HG03280 (cell line): ENCODE results near the gene SPA17.

ENCODE experiments used
- ATAC-seq: cut with Tn5 transposase; IDR thresholded peaks from one replicate; pipeline ENCODE4 v1.9.1; 2021; ENCODE audit warnings: mild to moderate bottlenecking, moderate library complexity; ENCODE audit not compliant: unreplicated experiment

The SPA17 gene

DNA sequence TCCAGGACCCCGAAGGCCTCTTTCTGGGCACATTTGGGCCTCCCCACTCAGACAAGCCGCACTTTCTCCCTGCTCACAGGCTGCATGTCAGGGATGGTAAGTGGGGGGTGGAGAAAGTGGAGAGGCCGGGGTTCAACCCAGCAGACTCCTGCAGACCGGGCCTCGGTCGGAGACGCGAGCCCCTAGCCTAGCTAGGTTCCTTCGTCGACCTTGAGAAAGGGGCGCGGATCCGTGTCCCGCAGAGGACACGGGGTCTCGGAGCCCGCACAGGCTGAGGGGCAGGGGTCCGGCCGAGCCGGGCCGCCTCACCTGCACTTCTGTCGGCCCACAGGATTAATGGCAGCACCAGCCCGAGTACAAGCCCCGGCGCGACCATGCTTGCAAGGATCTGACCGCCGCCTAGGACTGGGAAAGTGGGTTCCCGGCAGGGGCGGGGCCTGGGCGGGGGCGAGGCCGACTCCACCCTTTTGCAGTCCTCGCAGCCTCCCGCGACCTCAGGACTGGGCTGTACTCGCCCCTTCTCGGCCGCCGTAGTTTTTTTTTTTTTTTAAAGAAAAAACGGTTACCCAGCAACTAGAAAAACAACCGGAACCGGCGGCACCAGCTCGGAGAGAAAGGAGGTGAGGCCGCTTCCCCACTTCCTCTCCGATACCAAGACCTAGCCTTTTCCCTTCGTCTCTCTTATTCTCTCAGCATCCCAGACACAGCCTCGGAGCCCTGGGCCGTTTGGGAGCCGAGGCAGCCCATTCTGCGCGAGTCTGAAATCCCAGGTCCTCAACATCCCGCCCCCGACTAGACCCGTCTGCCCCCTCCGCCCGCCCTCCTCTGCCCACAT is at the start of gene SPA17, which contains the start of gene SIAE:
SPA17 (plus strand) TSS at position 572 of the 835 bp plus-strand sequence. CDS start 1,361 bp downstream, outside the sequence.
SIAE (minus strand) TSS at position 407 of the 835 bp plus-strand sequence; CDS start at position 376, 31 bp downstream.
- peak; percentile 87 for ATAC-seq

DNA sequence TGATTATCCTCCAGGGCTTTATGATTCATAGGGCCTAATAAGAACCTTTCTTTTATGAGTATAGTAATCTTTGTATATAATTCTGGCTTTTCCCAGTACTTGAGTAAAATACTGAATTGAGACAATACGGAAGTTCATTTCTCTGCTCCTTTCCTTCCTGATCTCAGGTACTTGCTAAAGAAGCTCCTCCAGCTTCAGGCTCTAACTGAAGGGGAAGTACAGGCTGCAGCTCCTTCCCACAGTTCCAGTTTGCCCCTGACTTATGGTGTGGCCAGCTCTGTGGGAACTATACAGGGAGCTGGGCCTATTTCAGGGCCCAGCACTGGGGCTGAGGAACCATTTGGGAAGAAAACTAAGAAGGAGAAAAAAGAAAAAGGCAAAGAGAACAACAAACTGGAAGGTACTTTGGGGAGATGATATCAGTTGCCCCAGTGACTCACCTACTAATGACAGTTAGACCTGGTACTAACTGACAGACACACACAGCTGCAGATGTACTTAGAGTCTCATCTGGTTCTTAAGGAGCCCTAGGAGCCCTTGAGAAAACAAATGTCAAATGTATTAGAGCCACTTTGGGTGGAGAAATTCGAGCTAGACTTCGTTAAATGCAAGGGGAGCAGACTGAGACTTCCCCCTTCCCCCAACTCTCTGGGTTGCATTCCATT is 48.1 kb upstream of the SPA17 start:
- no peak for ATAC-seq

DNA sequence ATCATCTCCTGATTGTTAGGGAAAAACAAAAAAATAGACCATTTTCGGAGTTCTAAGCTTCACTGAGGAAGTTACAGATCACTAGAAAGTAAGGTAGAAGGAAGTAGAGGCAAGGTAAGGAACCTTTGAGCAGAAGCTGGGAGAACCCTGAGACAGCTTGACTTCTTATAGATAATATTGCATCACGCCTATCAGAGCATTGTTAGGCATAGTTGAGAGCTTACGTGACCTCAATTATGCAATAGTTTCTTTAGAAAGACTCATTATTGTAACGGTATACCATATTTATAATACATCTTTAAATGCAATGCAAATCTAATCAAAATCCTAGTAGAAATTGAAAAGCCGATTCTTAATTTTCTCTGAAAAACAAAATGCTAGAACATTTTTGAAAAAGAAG is 46.2 kb upstream of the SPA17 start:
- ATAC-seq = no peak

DNA sequence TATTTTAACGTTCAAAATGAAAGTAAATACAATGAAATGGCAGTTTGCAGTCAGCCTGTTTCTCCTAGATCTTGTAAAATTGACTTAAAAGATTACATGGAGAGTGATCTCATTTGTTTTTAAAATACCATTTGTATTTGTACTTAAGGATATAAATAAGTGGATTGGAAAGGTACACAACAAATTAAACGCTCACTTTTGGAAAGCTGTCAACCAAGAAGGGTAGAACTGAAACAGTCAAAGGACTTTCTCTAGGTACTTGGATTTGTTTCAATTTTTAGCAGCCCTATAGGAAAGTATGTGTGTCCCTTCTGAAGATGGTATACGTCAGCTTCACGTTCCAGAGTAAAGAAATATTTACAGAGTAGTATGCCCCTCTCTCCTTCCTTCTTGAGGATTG is 43.7 kb upstream of the SPA17 start:
- ATAC-seq = no peak

DNA sequence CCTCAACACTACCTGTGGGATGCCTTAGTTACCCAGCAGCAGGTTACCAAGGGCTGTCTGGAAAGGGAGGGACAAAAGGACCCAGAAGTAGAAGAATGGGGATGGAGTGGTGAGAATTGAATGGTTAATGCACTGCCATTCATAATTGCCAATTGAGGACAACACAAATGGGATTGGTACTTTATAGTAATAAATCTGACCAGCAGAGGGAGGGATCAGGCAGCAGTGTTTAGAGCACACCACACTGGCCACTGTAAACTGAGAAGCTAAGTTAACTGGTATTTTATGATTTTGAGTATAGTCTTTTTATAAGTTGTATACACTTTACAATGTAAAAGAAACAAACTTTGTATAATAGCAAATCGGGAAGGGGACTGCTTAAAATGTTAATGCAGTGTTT is 40.3 kb upstream of the SPA17 start:
- no peak for ATAC-seq

DNA sequence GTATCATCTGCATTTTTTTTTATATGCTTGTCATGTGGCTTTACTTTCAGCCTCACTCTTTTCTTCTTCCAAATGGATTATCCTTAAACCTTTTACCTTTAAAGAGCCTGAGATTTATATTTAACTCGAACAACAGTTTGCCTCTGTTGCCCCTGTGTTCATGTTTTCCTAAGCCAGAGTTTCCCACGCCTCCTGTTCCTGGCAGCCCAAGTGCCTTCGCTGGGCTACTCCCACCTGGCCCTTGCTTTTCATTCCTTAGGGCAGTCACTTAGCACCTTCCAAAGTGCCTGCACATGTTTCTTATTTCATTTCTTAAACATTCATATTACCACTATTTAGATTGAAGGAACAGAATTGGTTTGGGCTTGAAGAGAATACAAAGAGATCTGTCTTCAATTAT is 37.8 kb upstream of the SPA17 start:
- ATAC-seq = no peak

DNA sequence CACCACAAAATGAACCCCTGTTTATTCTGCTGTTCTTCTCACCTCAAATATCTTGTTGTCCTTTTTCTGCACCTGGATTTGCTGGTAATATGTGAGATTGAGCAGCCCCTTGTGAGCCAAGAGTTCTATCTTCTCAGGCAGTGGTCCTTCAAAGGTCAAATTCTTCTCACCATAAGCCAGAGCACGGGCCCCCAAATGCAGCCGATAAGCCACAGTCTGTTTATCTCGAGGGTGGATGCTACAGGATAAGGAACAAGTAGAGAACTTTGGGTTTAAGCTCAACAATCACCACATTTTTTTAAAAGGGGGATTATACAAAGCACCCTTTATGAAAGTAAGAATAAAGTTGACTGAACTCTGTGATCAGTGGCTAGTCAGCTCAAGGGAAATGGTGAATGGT is 35.2 kb upstream of the SPA17 start:
- ATAC-seq = no peak

DNA sequence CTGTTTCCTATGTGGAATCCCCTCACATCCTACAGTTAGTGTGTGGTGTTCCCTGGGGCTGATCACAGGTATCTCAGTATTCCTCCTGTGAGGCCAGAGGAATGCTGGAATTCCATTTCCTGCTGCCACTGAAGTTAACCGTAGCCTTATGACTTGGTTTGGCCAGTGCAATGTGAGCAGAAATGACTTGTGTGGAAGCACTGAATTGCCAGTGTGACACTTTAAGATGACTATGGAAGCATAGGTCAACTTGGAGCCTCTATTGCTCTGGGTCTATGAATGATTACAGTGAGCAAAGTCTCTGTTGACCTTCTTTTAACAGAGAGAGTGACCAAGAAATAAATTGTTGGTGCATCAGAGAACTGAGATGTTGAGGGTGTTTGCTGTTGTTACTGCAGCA is 34.5 kb upstream of the SPA17 start:
- ATAC-seq = no peak

DNA sequence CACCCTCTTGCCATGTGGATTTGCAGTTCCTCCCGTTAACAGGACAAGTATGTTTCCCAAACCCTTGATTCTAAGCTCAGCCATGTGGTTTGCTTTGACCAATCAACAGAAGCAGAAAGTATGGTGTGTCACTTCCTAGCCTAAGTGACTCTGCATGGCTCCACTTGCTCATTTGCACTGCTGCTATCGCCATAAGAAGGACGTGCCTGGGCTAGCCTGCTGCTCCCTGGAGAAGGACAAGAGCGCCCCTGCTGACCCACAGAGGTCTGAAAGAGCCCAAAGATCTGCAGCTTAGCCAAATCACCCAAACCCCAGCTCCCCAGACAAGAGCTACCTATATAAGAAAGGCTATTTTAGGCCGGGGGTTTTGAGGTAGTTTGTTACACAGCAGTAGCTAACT is 33.0 kb upstream of the SPA17 start:
- ATAC-seq = no peak

DNA sequence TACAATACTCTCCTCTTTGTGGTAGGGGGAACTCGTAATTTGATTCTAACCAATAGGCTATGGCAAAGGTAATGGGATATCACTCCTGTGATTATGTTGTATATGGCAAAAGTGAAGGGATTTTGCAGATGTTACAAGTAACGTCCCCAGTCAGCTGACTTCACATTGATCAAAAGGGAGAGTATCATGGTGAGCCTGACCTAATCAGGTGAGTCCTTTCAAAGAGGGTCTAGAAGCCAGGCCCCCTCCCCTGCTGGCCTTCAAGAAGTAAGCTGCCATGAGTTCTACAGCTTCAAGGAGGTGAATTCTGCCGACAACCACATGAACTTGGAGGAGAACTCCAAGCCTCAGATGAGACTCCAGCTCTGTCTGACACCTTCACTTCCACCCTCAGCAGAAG is 31.1 kb upstream of the SPA17 start:
- ATAC-seq = no peak

DNA sequence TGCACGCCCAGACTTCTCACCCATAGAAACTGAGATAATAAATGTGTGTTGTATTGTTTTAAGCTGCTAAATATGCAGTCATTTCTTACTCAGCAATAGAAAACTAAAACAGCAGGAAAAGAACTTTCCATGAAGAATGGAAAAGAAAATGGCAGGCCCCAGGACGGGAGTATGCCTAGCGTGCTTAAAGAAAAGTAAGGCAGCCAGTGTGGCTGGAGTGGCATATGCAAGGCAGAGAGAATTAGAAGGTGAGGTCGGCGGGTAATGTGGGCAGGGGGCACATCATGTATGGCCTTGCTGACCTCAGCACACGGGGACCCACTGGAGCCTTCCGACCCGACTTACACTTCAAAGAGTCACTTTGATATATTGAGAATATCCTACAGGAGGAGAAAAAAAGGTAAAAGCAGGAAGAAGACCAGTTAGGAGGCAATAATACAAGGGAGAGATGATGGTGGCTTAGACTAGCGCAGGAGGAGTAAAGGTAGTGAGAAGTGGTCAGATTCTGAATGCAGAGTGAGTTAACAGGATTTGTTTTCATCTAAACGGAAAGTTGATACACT is 30.6 kb upstream of the SPA17 start:
- no peak for ATAC-seq

DNA sequence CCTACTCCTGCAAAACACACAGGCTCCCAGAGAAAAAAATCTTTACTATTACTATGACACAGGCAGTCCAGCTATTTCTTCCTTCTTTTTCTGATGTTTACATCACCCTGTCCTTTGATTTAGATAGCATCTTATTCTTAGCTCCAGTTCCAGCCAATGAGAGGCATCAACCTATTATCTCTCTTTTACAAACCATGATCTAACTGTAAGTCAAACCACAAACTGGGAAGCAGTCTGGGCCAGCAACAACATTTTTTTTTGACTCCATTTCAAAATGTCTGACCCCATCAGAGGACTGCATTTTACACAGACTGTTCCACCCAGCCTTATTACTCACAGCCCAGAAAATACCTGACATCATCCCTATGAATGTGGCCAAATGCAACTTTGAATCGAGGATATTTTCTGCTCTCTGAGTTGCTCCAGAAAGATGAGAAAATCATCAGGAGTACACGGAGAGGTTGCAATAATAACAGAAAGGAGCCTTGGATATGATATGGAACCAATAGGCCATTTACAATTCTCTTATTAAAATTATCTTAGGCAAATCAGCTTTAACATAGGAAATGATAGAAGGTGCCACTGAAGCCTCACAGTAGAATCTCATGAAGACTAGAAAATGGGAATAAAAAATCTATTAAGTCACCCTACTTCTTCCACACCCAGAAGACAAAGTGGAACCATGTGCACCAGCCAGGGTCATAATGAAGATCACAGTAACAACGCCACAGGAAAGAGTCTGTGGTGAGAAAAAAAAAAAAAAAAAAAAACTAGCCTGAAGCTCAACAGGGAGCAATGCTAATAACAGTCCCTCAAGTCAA is 29.9 kb upstream of the SPA17 start:
- ATAC-seq = no peak

DNA sequence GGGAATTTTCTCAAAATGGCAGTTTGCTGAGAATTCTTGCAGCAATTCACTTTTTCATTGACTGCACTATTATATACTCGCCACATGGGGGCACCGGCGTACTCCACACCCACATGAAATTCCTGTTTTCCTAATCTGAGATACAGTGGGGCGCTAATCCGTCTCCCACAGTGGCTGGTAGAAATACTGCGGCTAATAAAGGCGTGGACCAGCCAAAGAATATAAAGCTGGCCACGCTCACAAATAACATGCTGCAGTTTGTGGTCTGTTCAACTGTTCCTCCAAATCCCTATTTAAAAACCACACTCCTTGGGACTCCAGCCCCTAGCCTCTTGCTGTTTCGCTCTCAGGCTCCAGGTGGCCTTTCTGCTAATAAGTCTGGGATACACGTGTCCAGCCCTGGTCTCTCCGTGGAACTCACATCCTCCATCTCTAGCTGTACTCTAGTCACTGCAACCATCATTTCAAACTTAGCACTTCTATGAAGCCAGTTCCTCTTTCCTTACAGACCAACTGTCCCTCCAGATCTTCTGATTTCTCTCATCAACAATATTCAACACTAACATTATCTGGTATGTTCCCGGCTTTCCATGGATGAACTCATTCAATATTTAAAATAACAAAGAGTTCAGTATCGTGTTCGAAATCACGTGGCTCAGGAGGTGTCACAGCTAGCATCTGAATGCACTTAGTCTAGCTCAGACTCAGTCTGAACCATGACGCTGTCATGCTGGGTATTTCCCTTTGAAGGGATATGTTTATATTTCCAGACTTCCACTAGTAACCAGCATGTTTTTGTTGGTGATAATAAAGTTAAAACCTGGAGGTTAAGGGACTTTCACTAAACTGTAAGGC is 29.1 kb upstream of the SPA17 start:
- peak; percentile 55 for ATAC-seq

DNA sequence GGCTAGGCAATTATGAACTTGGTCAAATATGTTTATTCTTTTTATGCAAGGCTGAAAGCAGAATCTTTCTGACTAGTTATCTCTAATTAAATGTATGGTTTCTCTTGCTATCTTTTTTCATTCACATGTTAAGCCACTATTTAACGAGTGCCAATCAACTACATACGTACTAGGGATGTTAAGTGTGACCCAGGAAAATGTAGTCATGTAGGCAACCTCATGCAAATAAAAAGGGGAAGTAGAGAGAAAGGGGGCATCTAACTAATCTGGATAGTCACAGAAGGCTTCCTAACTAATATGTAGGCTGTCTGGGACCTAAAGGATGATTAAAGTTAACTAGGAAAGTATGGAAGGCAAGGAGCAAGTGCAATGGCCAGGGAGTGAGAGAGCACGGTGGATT is 27.6 kb upstream of the SPA17 start:
- ATAC-seq = no peak

DNA sequence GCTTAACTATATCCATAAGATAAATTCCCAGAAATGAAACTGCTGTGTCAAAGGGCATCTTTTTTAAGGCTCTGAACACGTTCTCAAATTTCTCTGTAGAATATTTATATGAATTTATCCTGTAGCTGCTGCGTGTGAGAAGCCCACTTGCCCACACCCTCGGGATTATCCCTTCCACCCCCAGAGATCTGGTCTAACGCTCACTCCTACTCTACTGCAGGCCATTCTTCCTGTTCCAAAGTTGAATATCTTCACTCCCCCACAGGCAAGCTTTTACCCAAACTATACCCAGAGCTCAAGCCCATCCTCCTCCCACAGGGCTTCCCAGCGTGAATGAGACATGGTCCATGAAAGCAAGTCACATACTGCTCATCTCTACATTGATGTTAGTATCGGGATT is 25.1 kb upstream of the SPA17 start:
- ATAC-seq = no peak

DNA sequence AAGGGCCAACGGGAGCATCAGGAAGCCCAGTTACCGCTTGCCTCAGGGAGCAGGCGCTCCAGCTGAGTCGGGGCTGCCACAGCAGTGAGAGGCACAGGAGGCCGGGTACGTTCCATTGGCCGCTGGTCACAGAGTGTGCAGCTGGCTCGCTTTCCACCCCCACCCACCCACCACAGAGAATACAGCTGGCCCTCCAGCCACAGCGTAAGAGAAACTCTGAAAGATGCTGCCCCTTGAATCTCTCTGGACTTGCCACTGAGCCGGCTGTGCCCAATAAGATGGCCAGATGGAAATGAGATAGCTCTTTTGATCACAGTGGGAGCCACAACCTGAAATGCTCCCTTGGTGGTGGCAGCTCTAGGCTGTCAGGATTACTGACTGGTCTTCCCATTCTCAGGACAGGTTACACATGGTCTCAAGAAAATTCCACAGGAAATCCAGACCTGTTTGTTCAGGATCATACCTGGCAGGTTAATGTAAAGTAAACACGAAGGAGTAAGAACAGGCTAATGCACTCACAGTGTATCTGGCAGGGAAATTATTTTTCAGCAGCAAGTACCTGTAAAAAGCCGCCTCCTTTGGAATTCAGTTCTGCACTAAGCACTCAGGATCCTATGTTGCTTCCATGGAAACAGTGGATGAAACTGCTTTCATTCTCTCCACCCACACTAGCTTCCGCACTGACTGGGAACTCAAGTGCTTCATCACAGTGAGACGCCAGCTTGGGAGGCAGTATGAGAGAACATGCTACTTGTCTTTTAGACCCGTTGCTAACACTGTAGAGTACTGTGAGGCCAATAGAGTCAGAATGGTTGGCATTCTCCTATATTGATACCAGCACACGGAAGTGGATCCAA is 16.7 kb upstream of the SPA17 start:
- no peak for ATAC-seq

DNA sequence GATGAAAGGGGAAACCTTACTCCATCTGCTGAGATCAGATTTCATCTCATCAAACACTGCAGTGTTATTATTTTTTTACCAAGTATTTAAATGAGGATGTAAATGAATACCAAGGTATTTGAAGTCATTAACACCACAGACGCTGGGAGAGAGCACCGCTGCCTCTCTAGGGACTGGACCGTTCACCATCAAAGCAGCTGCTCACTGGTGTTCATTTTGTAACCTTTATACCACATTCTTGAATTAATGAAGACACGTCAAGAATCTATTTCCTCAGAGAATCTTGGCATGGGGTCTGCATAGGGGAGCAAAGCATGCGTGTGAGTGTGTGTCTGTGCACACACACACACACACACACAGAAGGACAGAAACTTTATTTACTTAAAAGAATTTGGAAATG is 15.8 kb upstream of the SPA17 start:
- ATAC-seq = no peak

DNA sequence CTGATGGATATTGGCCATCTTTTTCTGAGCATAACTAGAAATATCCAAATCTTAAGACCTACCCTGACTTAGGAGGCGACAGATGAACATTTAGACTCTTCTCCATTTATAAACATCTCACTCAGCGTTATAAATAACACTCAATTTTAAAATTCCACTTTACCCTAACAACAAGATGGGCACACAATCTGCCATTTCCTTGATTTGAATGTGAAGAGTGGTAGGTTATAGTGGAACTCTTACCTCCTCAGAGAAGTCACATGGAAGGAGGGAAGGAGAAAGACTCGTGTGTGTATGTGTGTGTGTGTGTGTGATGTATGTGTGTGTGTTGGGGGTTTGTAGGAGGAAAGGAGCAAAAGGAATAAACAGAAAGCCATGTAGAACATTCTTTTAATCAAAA is 15.2 kb upstream of the SPA17 start:
- no peak for ATAC-seq

DNA sequence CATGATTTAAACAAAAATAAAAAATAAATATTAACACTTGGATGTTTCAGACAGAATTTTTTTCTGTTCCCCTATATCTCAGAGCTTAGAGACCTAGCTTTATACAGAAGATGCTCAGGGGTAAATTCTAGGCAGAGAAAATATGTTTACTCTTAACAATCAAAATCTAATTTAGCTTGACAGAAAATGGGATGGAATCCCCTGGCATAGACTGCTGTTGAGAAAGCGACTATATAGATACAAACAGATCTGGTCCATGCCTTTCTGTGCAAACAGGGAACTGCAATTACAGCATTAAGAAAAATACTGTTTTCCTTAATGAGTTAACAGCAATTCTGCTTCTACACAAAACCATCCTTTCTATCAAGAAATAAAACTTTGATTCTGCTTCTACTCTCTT is 14.7 kb upstream of the SPA17 start:
- ATAC-seq = no peak
